Body of pancreas (tissue), 4 donors: Measurements from ENCODE around the gene KATNIP. TPM values are rescaled to one million over a fixed set of nuclear protein-coding genes. Genes with fewer than 3 reads are reported as not detected.

Experiments
- ATAC-seq: fragments of 150-250 bp; one replicate; pipeline ENCODE4 v1.9.1; 2016
- DNase-seq, 4 donors: peaks; one replicate each; pipeline ENCODE4 v3.0.0-alpha.2; 2019
- H3K27ac ChIP-seq, 4 donors: fragments of 200-600 bp; sonication (generic); 1 replicate in 3 of 4; 2 replicates in 1 of 4; pipeline versions ENCODE4 v1.5.1 to v1.6.1; 2016 to 2019; ENCODE audit warnings: mild to moderate bottlenecking in 1 of 4, mixed read lengths in 1 of 4, moderate library complexity in 1 of 4
- H3K27me3 ChIP-seq, 2 donors: fragments of 200-600 bp; sonication (generic); one replicate each; pipeline ENCODE4 v1.6.0; 2016; ENCODE audit warnings: mild to moderate bottlenecking in 1 of 2
- H3K36me3 ChIP-seq, 2 donors: fragments of 200-600 bp; sonication (generic); replicated peaks in 1 of 2; 2 replicates each; pipeline ENCODE4 v1.5.1; 2016; ENCODE audit warnings: low read depth in 2 of 2; ENCODE audit not compliant: insufficient read depth in 1 of 2
- H3K4me1 ChIP-seq: fragments of 200-600 bp; sonication (generic); one replicate; pipeline ENCODE4 v1.6.0; 2016
- H3K4me3 ChIP-seq, 2 donors: fragments of 200-600 bp; sonication (generic); 1 replicate in 1 of 2; 2 replicates in 1 of 2; pipeline ENCODE4 v1.5.1; 2016 to 2019
- H3K9me3 ChIP-seq, 3 donors: fragments of 200-600 bp; sonication (generic); 1 replicate in 2 of 3; 2 replicates in 1 of 3; pipeline ENCODE4 v1.5.1; 2016
- CTCF ChIP-seq, 7 experiments: fragments of 450-650 bp in 4 of 7; fragments of 200-600 bp in 3 of 7; sonication (generic) in 3 of 7; IDR thresholded peaks; one replicate each; pipeline ENCODE4 v1.5.1; 2016 to 2019; ENCODE audit warnings: antibody characterized with exemption in 7 of 7
- POLR2A ChIP-seq, 3 donors: fragments of 450-650 bp; IDR thresholded peaks; one replicate each; pipeline ENCODE4 v1.6.1; 2016; ENCODE audit warnings: antibody characterized with exemption in 3 of 3, mild to moderate bottlenecking in 2 of 3
- WGBS, 2 donors: methylation state at CpG; one replicate each; pipeline ENCODE4 v1.1.5; 2017; 5-methylcytosine and 5-hydroxymethylcytosine counted together
- intact Hi-C: fragments of 100-400 bp; cut with DNase I; formaldehyde crosslinking; loops from one replicate; pipeline ENCODE4 v1.15.1; 2023
- total RNA-seq, 2 donors: library from RNA; depleted of rRNA; stranded (reverse); fragments of >200 nt; gene quantifications; one replicate each; pipeline ENCODE4 v1.1.0, GENCODE V29; 2016

Gene KATNIP
- total RNA-seq, 2 donors from 2014 or later: 23.4 to 25.7 TPM

GRCh38 chr16:27556471-27556870, 6.5 kb downstream of the KATNIP start:
- DNase-seq (no peak), ATAC-seq (no peak)
- no peak overlapping the region for H3K4me3 ChIP-seq
- peak overlapping the region in 1 of 4 donors; percentile 5 for H3K27ac ChIP-seq
- H3K4me1 ChIP-seq: peaks cover 33% of the 10 kb centered on the region
- TF ChIP-seq POLR2A (IDR thresholded peaks at IDR 0.05) (no peak), CTCF (IDR thresholded peaks at IDR 0.05) (no peak)
- no peaks in the 10 kb centered on the region for H3K36me3 ChIP-seq
- intact Hi-C loops: no loop called here
- H3K27me3 ChIP-seq: no peaks in the 10 kb centered on the region
- H3K9me3 ChIP-seq: no peaks in the 10 kb centered on the region
- WGBS, 2 donors: 19 to 30% methylated on average over 1 of the region's 1 CpG

- Histone ChIP-seq H3K4me3 (no peak overlapping the region), H3K36me3 (no peaks in the 10 kb centered on the region), H3K4me1 (peaks cover 48% of the 10 kb centered on the region), H3K9me3 (no peaks in the 10 kb centered on the region), H3K27ac (no peak overlapping the region), H3K27me3 (no peaks in the 10 kb centered on the region)
- TF ChIP-seq CTCF (IDR thresholded peaks at IDR 0.05) (no peak), POLR2A (IDR thresholded peaks at IDR 0.05) (no peak)
- ATAC-seq: no peak
- no peak for DNase-seq
- intact Hi-C loops: no loop called here
- WGBS, 2 donors: 78 to 79% methylated on average over 3 of the region's 3 CpGs
These were observed 8.5 kb downstream of the KATNIP start for GRCh38 chr16:27558434-27558833.

GRCh38 chr16:27558932-27559331, 9.0 kb downstream of the KATNIP start:
- DNase-seq (no peak), ATAC-seq (no peak)
- H3K9me3 ChIP-seq: no peaks in the 10 kb centered on the region
- no peak for TF ChIP-seq POLR2A (IDR thresholded peaks at IDR 0.05)
- H3K4me3 ChIP-seq: no peak overlapping the region
- H3K27me3 ChIP-seq: no peaks in the 10 kb centered on the region
- H3K36me3 ChIP-seq: no peaks in the 10 kb centered on the region
- H3K27ac ChIP-seq: no peak overlapping the region
- H3K4me1 ChIP-seq: peaks cover 48% of the 10 kb centered on the region
- intact Hi-C loops: no loop called here
- WGBS, 2 donors: 83 to 89% methylated on average over 1 of the region's 1 CpG

GRCh38 chr16:27561216-27561615, 11.3 kb downstream of the KATNIP start:
- no peak for TF ChIP-seq POLR2A (IDR thresholded peaks at IDR 0.05)
- TF ChIP-seq CTCF (IDR thresholded peaks at IDR 0.05): no peak
- peaks cover 42% of the 10 kb centered on the region for H3K4me1 ChIP-seq
- DNase-seq: no peak
- WGBS, 2 donors: 89 to 90% methylated on average over 8 of the region's 8 CpGs
- peak overlapping the region in 3 of 4 donors; percentile 62 to 85 (median 62) for H3K27ac ChIP-seq
- ATAC-seq: no peak
- H3K27me3 ChIP-seq: no peaks in the 10 kb centered on the region
- intact Hi-C loops: no loop called here
- H3K36me3 ChIP-seq: no peaks in the 10 kb centered on the region
- H3K4me3 ChIP-seq: no peak overlapping the region
- H3K9me3 ChIP-seq: no peaks in the 10 kb centered on the region

DNA sequence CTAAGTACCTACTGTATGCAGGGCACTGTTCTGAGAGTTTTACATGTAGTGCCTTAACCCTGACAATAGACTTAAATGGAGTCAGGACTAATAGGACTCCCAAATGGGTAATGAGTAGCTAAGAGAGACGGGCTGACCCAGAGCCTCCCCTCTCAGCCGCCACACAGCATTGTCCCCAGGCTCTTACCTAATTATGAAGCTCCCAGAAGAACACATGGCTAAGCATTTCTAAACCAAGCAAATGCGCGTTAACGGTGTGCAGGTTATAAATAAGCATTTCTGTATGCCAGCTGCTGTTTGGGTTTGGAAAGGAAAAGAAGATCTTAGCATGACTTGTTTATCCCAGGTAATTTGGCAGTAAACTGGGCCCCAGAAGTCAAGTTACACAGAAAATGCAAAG, 14.3 kb downstream of the KATNIP start:
- H3K27ac ChIP-seq: no peak overlapping the region
- no peaks in the 10 kb centered on the region for H3K9me3 ChIP-seq
- H3K36me3 ChIP-seq: no peaks in the 10 kb centered on the region
- ATAC-seq (no peak), DNase-seq (no peak)
- TF ChIP-seq CTCF (IDR thresholded peaks at IDR 0.05) (no peak), POLR2A (IDR thresholded peaks at IDR 0.05) (no peak)
- intact Hi-C loops: no loop called here
- H3K27me3 ChIP-seq: no peaks in the 10 kb centered on the region
- H3K4me1 ChIP-seq: peaks cover 34% of the 10 kb centered on the region
- WGBS, 2 donors: 83 to 94% methylated on average over 5 of the region's 5 CpGs
- H3K4me3 ChIP-seq: no peak overlapping the region
